ENCODE results near the gene ATAD3B.
"Not testable (repeated sequence)": the region's sequence is repeated elsewhere in the genome, so short reads cannot be mapped to it uniquely, and the experiment has no call there.

ATAD3B gene

GRCh38 chr1:1433804-1434130 lies 37.8 kb upstream of the ATAD3B start:
- DNase-seq = peak; percentile 81

- DNase-seq = peak; percentile 45
Observed at GRCh38 chr1:1434131-1434823, 37.3 kb upstream of the ATAD3B start.

GRCh38 chr1:1434824-1435105 lies 36.8 kb upstream of the ATAD3B start:
- no peak for DNase-seq

- peak; percentile 76 for DNase-seq
Observed at GRCh38 chr1:1435106-1435903, 36.3 kb upstream of the ATAD3B start, which contains the start of gene VWA1. Gene VWA1, plus strand, starts transcription at chr1:1435690. Its CDS starts 59 bp downstream, at chr1:1435749.

- DNase-seq = no peak
Observed at GRCh38 chr1:1435911-1436629, 35.5 kb upstream of the ATAD3B start.

- no peak for DNase-seq
Observed at GRCh38 chr1:1436630-1437032, 34.9 kb upstream of the ATAD3B start.

- no peak for DNase-seq
Observed at GRCh38 chr1:1437033-1437903, 34.3 kb upstream of the ATAD3B start.

- no peak for DNase-seq
Observed at GRCh38 chr1:1437904-1438376, 33.6 kb upstream of the ATAD3B start.

GRCh38 chr1:1438531-1439381 lies 32.8 kb upstream of the ATAD3B start:
- no peak for DNase-seq

GRCh38 chr1:1439546-1440261 lies 31.9 kb upstream of the ATAD3B start:
- DNase-seq = no peak

- DNase-seq = no peak
Observed at GRCh38 chr1:1440262-1441001, 31.1 kb upstream of the ATAD3B start.

- peak; percentile 76 for DNase-seq
Observed at GRCh38 chr1:1441002-1441888, 30.3 kb upstream of the ATAD3B start.

- DNase-seq = no peak
Observed at GRCh38 chr1:1442069-1442770, 29.3 kb upstream of the ATAD3B start.

GRCh38 chr1:1446631-1447030 lies 24.9 kb upstream of the ATAD3B start:
- DNase-seq = not testable (repeated sequence)

- DNase-seq = no peak
Observed at GRCh38 chr1:1449099-1449739, 22.3 kb upstream of the ATAD3B start, which contains the start of gene ATAD3C. Gene ATAD3C, plus strand, starts transcription at chr1:1449689. Its CDS starts 995 bp downstream, at chr1:1450684.

GRCh38 chr1:1450616-1451015 lies 20.9 kb upstream of the ATAD3B start:
- DNase-seq = not testable (repeated sequence)

- DNase-seq = no peak
Observed at GRCh38 chr1:1451696-1452364, 19.7 kb upstream of the ATAD3B start.

All from activated CD4-positive, alpha-beta T cell treated with anti-CD3 and anti-CD28 coated beads for 48 hours (primary cell).